ENCODE data around the gene ELFN2.

ELFN2 gene

DNA sequence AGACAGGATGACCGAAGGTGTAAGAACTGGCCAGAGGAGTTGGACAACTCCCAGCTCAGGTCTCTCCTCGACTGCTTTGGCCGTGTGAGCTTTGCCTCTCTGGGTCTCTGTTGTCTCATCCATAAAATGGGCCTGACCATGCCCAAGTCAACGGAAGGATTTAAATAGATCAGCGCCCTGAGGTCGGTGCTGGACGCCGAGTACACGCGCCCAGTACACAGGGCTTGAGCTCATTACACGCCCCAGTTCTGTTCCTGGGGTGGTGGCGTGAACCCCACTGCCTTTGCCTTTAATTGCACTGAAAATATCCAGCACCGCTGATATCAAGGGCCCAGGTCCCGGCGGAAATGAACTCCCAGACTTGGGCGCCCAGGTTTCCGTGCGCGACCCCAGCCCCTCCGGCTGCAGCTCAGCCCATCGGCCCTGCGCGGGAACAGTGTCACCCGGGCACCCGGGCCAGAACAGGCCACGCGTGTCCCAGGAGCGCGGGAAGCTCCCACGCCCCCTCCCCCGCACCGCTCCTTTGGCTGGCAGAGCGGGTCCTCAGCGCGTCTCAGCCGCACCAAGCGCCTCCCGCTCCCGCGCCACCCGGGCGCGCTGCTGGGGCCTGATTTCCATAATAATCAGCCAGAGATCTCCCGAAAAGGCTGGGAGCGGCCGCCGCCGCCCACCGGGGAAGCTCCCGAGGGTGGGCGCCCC is 102.8 kb downstream of the ELFN2 start:
- no peak for DNase-seq (ENCODE audit: extremely low read depth in 1 of 2, low read depth in 1 of 2)

DNA sequence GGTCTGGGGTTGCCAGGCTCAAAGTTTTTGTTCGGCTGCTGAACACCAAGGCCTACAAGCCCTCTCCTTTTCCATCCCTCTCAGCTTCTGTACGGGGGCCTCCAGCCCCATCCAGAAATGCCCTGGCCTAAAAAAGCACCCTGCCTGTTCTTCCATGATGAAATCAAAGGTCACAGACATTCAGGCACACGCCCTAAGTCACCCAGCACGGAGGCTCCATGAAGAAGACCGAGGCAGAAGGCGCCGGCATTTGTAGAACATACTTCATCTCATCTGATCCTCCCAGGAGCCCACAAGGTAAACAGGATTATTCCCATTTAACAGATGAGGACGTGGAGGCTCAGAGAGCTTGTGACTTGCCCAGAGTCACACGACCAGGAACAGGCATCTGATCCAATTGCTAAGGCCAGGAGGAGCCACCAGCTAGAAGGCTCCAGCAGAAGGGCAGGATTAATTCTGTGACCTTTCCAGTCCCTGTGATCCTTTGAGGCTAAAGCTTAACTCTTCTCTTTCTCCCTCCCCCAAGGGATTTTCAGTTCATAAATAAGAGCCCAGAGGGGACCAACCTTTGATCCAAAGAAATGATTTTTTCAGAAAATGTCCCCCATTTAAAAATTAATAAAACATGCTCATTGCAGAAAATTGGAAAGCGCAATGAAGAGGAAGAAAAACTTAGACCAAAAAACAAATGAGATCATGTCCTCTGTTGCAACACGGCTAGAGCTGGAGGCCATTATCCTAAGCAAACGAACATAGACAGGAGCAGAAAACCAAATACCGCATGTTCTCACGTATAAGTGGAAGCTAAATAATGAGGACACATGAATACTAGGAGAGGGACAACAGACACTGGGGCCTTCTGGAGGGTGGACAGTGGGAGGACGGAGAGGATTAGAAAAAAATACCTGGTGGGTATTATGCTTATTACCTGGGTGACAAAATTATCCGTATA is 106.3 kb downstream of the ELFN2 start:
- DNase-seq (ENCODE audit: extremely low read depth in 1 of 2, low read depth in 1 of 2) = no peak

DNA sequence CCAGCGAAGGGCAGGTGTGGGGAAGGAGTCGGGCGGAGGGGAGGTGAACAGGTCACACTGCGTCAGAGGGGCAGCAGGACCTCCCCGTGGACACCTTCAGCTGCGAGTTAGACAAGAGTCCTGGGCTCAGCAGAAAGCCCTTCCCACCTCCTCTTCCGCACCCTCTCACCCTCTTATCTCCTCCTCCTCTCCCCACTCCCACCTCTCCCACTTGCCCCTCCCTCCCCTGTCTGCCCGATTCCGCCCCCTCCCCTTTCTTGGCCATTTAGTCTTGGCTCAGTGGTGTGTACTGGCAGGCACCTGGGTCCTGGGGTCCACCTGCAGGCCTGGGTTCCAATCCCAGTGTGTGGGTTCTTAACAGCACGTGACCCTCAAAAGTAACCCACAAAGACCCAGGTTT is 107.8 kb downstream of the ELFN2 start:
- DNase-seq (ENCODE audit: extremely low read depth in 1 of 2, low read depth in 1 of 2) = no peak

- DNase-seq (ENCODE audit: extremely low read depth in 1 of 2, low read depth in 1 of 2) = no peak
These were observed 108.7 kb downstream of the ELFN2 start for GRCh38 chr22:37318364-37319109.
